IMR-90 (cell line): ENCODE data around the gene PRKAR1B. TPM values are rescaled to one million over a fixed set of nuclear protein-coding genes. Genes with fewer than 3 reads are reported as not detected.

ENCODE experiments used
- ATAC-seq: fragments of 200-7000 bp; cut with Tn5 transposase; 2 replicates; pipeline ENCODE4 v1.9.1; 2020; ENCODE audit warnings: low read depth, mild to moderate bottlenecking, moderate library complexity
- BruUV-seq: library from RNA; stranded (reverse); fragments of 400-500 nt; replicated peaks from 2 replicates; lab custom pipeline; 2021; lab: Mats Ljungman, UMichigan
- CTCF ChIA-PET: fragments of 300-600 bp; formaldehyde crosslinking; extraction: SDS; loops from one replicate; lab custom pipeline; 2021; ENCODE audit warnings: antibody characterized with exemption; lab: Yijun Ruan, JAX
- POLR2A ChIA-PET: fragments of 300-600 bp; sonication (Branson Sonifier 250); formaldehyde crosslinking; loops from one replicate; lab custom pipeline; 2022; ENCODE audit warnings: antibody characterized with exemption; ENCODE audit not compliant: unreplicated experiment; lab: Charles Lee
- DNase-seq: peaks from one replicate; pipeline ENCODE4 v3.0.0; 2013
- H2AFZ ChIP-seq: replicated peaks from 2 replicates; pipeline ENCODE3; 2013; ENCODE audit warnings: low read length, mild to moderate bottlenecking; ENCODE audit not compliant: poor library complexity
- H2AK5ac ChIP-seq: 2 replicates; pipeline ENCODE4 v1.6.1; 2013; ENCODE audit warnings: low read depth, low read length, inconsistent platforms
- H2AK9ac ChIP-seq: replicated peaks from 2 replicates; pipeline ENCODE3; 2013; ENCODE audit warnings: mild to moderate bottlenecking, low read depth, low read length, moderate library complexity; ENCODE audit not compliant: poor library complexity
- H2BK120ac ChIP-seq: 2 replicates; pipeline ENCODE4 v1.6.1; 2013; ENCODE audit warnings: low read depth, low read length, inconsistent platforms
- H2BK15ac ChIP-seq: 3 replicates; pipeline ENCODE4 v1.6.1; 2013; ENCODE audit warnings: low read depth, low read length, inconsistent platforms
- H2BK20ac ChIP-seq: 2 replicates; pipeline ENCODE4 v1.6.1; 2013; ENCODE audit warnings: low read depth, mild to moderate bottlenecking, inconsistent platforms, low read length, moderate library complexity
- H2BK5ac ChIP-seq: 2 replicates; pipeline ENCODE4 v1.6.1; 2013; ENCODE audit warnings: mild to moderate bottlenecking, low read depth, low read length, inconsistent platforms; ENCODE audit not compliant: poor library complexity, severe bottlenecking
- H3K14ac ChIP-seq: replicated peaks from 2 replicates; pipeline ENCODE4 v1.6.1; 2013; ENCODE audit warnings: low read depth, low read length, inconsistent platforms
- H3K18ac ChIP-seq: 2 replicates; pipeline ENCODE4 v1.6.1; 2013; ENCODE audit warnings: low read depth, low read length, control low read depth
- H3K23ac ChIP-seq: 2 replicates; pipeline ENCODE4 v1.6.1; 2013; ENCODE audit warnings: low read depth, low read length, inconsistent platforms
- H3K27ac ChIP-seq: 2 replicates; pipeline ENCODE4 v1.5.1; 2013; ENCODE audit warnings: mild to moderate bottlenecking, control low read depth, low read length; ENCODE audit not compliant: insufficient read depth
- H3K27me3 ChIP-seq: 2 replicates; pipeline ENCODE4 v1.6.1; 2013; ENCODE audit warnings: low read length; ENCODE audit not compliant: control insufficient read depth, insufficient read depth
- H3K36me3 ChIP-seq: 2 replicates; pipeline ENCODE4 v1.6.1; 2013; ENCODE audit warnings: low read length, mixed read lengths; ENCODE audit not compliant: control insufficient read depth, insufficient read depth
- H3K4ac ChIP-seq: 2 replicates; pipeline ENCODE4 v1.6.1; 2013; ENCODE audit warnings: low read depth, low read length, inconsistent platforms
- H3K4me1 ChIP-seq: 2 replicates; pipeline ENCODE4 v1.6.1; 2013; ENCODE audit warnings: low read length, mixed read lengths; ENCODE audit not compliant: control insufficient read depth, insufficient read depth
- H3K4me2 ChIP-seq: 2 replicates; pipeline ENCODE4 v1.6.1; 2013; ENCODE audit warnings: low read depth, mild to moderate bottlenecking, control low read depth, low read length, moderate library complexity
- H3K4me3 ChIP-seq: 2 replicates; pipeline ENCODE4 v1.5.1; 2013; ENCODE audit warnings: low read depth, mild to moderate bottlenecking, control low read depth, low read length, moderate library complexity; ENCODE audit not compliant: insufficient read depth
- H3K56ac ChIP-seq: 2 replicates; pipeline ENCODE4 v1.6.1; 2013; ENCODE audit warnings: low read length, inconsistent platforms; ENCODE audit not compliant: insufficient read depth; ENCODE audit errors: extremely low read depth
- H3K79me1 ChIP-seq, 2 experiments: 2 replicates each; pipeline ENCODE4 v1.6.1; 2013; ENCODE audit warnings: low read length in 2 of 2, inconsistent platforms in 1 of 2, low read depth in 1 of 2
- H3K9ac ChIP-seq: 2 replicates; pipeline ENCODE4 v1.6.1; 2013; ENCODE audit warnings: low read depth, low read length, control low read depth
- H3K9me1 ChIP-seq: 2 replicates; pipeline ENCODE4 v1.6.1; 2013; ENCODE audit warnings: low read length, inconsistent platforms; ENCODE audit not compliant: insufficient read depth
- H3K9me3 ChIP-seq: 2 replicates; pipeline ENCODE4 v1.6.1; 2013; ENCODE audit warnings: low read length; ENCODE audit not compliant: control insufficient read depth, insufficient read depth
- H4K20me1 ChIP-seq: 2 replicates; pipeline ENCODE4 v1.6.1; 2013; ENCODE audit warnings: low read length, inconsistent platforms; ENCODE audit not compliant: insufficient read depth
- H4K5ac ChIP-seq: 2 replicates; pipeline ENCODE4 v1.6.1; 2013; ENCODE audit warnings: mild to moderate bottlenecking, low read depth, low read length, control low read depth
- H4K8ac ChIP-seq, 2 experiments: 2 replicates each; pipeline ENCODE4 v1.6.1; 2013; ENCODE audit warnings: low read depth in 2 of 2, low read length in 2 of 2, control low read depth in 1 of 2, inconsistent platforms in 1 of 2
- H4K91ac ChIP-seq: 2 replicates; pipeline ENCODE4 v1.6.1; 2013; ENCODE audit warnings: low read depth, low read length, inconsistent platforms; ENCODE audit not compliant: insufficient read depth
- POLR2A ChIP-seq: IDR thresholded peaks from 2 replicates; pipeline ENCODE4 v1.6.1; 2012; ENCODE audit warnings: mild to moderate bottlenecking, low read depth, low read length
- WGBS, 2 experiments: methylation state at CpG; one replicate each; pipeline versions ENCODE4 v1.1.5 to v1.1.7; 2013; ENCODE audit warnings: missing lambda C conversion rate in 2 of 2; ENCODE audit not compliant: insufficient read length in 1 of 2; ENCODE audit errors: extremely low coverage in 2 of 2; 5-methylcytosine and 5-hydroxymethylcytosine counted together
- dilution Hi-C: fragments of 300-500 bp; cut with HindIII; formaldehyde crosslinking; loops from one replicate; pipeline ENCODE4 v1.14.3; 2018; ENCODE audit warnings: low sequenced_read_pairs; ENCODE audit not compliant: unreplicated experiment
- in situ Hi-C: fragments of 300-500 bp; cut with MboI; formaldehyde crosslinking; loops from 3 replicates; pipeline ENCODE4 v1.14.3; 2019; ENCODE audit warnings: low sequenced_read_pairs, inconsistent platforms, mixed read lengths
- intact Hi-C: fragments of 100-400 bp; cut with micrococcal nuclease; formaldehyde crosslinking; loops from 2 replicates; pipeline ENCODE4 v1.10.0; 2022
- polyA plus RNA-seq, 3 experiments: library from polyadenylated mRNA; depleted of rRNA; stranded (reverse); fragments of >200 nt; gene quantifications; 2 replicates each; pipeline ENCODE4 v1.2.3, GENCODE V29; 2012; ENCODE audit warnings: low replicate concordance in 1 of 3
- total RNA-seq: library from RNA; depleted of rRNA; stranded (reverse); fragments of >200 nt; gene quantifications from 2 replicates; pipeline ENCODE4 v1.2.3, GENCODE V29; 2012

The PRKAR1B gene
- total and polyA plus RNA-seq, 2 of the 4 experiments (the other 2 are of a cell fraction), result 15.2 to 20.2 TPM

DNA sequence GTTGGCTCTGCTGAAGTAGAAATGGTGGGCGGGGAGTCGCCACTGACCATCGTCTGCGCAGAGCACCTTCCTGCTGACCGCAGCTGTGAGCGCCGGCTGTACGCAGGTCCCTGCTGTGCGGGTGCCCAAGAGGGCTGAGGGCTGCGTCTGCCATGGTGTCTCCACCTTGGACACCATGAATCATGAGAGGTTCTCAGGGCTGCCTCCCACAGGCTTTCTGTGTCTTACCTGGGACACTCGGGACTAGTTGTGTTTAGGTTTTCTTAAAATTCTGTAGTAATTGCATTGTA lies 44.9 kb upstream of the PRKAR1B start:
- no peak overlapping the region for H4K8ac ChIP-seq
- no peak overlapping the region for H3K18ac ChIP-seq
- H2AFZ ChIP-seq, result no peak overlapping the region
- H2BK15ac ChIP-seq, result no peak overlapping the region
- no peak overlapping the region for H2AK5ac ChIP-seq
- dilution Hi-C loops (no loop called here), intact Hi-C loops (no loop called here), in situ Hi-C loops (no loop called here)
- peaks cover 4% of the 10 kb centered on the region for H3K4me1 ChIP-seq
- H3K14ac ChIP-seq, result no peak overlapping the region
- no peak overlapping the region for H4K91ac ChIP-seq
- no peak overlapping the region for H2AK9ac ChIP-seq
- H3K4ac ChIP-seq, result no peak overlapping the region
- H3K79me1 ChIP-seq, result peaks cover 0 to 4% of the 10 kb centered on the region in 2 experiments; a peak in 1 of 4 replicates
- H3K56ac ChIP-seq, result no peak overlapping the region
- no peak overlapping the region for H3K23ac ChIP-seq
- ChIA-PET CTCF (no interaction called here), POLR2A (no interaction called here)
- H3K4me2 ChIP-seq, result no peak overlapping the region
- no peaks in the 10 kb centered on the region for H3K9me3 ChIP-seq
- H2BK120ac ChIP-seq, result no peak overlapping the region
- BruUV-seq, result no TSS peak
- peaks cover 21% of the 10 kb centered on the region for H3K36me3 ChIP-seq
- H3K27me3 ChIP-seq, result no peaks in the 10 kb centered on the region
- no peaks in the 10 kb centered on the region for H4K20me1 ChIP-seq
- no peak overlapping the region for H2BK5ac ChIP-seq
- 92% methylated on average over 6 of the region's 11 CpGs; no CpG with 5 or more reads in 1 of the 2 experiments for whole genome bisulfite sequencing, 2 experiments
- no peak overlapping the region for H3K4me3 ChIP-seq
- no peak overlapping the region for H2BK20ac ChIP-seq
- 0 out of 2 replicates have a peak, but pooled peaks cover 3% of the 10 kb centered on the region for H3K9me1 ChIP-seq
- H3K27ac ChIP-seq, result no peak overlapping the region
- TF ChIP-seq POLR2A, result no peak
- no peak for ATAC-seq
- H3K9ac ChIP-seq, result no peak overlapping the region
- DNase-seq, result no peak
- no peak overlapping the region for H4K5ac ChIP-seq
